ENCODE measurements around the gene APH1A.

- no peak for TF ChIP-seq GABPA (IDR thresholded peaks at IDR 0.05; ENCODE audit: low read depth)
- TF ChIP-seq CTCF (IDR thresholded peaks at IDR 0.05; ENCODE audit: insufficient read depth, low read length), result no peak
- no peak for TF ChIP-seq POLR2AphosphoS5 (IDR thresholded peaks at IDR 0.05; ENCODE audit: low read depth)
- no peak for TF ChIP-seq SPI1 (IDR thresholded peaks at IDR 0.05; ENCODE audit: borderline replicate concordance, low read depth)
- no peak for TF ChIP-seq REST (IDR thresholded peaks at IDR 0.05; ENCODE audit: insufficient replicate concordance, low read depth)
These were observed 494 bp downstream of the APH1A start for GRCh38 chr1:150268340-150268704.
